Embryonic facial prominence (tissue), 1 donor: Measurements from ENCODE around the gene CIRBP.

Experiments
- DNase-seq: peaks from one replicate; pipeline ENCODE4 v3.0.0-alpha.2; 2016; ENCODE audit errors: extremely low spot score

CIRBP gene

DNA sequence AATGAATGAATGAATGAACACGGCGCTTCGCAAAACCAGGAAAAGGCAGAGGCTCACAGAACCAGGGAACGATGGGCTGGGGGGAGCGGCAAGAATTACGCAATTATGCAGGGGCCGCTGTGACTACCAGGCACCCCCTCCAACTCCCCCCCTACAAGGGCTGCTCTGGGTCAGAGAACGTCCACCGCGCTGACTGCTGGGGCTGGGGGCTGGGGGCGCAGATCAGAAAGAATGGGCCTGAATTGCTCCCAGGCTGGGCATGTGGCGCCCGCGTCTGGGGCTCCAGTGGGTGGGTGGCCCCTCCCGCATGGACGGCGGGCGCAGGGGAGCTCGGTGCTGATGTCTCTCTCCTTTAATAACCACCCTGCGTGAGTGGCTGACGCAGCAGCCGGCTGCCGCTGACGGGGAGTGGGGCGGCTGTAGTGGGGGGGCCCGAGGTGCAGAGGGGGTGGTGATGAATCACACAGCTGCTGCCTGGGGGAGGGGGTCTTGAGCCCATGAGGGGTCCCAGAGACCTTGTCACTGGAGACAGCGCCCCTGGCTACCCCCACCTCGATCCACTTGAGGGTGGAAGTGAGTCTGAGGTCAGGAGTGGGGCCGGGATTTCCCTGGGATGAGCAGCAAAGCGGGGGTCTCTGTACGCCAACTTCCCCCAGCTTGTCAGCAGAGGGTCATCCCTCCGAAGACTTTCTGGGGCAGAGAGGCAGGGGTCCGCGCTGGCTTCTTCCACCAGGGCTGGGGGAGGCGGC is 1.5 kb upstream of the CIRBP start:
- DNase-seq = no peak

DNA sequence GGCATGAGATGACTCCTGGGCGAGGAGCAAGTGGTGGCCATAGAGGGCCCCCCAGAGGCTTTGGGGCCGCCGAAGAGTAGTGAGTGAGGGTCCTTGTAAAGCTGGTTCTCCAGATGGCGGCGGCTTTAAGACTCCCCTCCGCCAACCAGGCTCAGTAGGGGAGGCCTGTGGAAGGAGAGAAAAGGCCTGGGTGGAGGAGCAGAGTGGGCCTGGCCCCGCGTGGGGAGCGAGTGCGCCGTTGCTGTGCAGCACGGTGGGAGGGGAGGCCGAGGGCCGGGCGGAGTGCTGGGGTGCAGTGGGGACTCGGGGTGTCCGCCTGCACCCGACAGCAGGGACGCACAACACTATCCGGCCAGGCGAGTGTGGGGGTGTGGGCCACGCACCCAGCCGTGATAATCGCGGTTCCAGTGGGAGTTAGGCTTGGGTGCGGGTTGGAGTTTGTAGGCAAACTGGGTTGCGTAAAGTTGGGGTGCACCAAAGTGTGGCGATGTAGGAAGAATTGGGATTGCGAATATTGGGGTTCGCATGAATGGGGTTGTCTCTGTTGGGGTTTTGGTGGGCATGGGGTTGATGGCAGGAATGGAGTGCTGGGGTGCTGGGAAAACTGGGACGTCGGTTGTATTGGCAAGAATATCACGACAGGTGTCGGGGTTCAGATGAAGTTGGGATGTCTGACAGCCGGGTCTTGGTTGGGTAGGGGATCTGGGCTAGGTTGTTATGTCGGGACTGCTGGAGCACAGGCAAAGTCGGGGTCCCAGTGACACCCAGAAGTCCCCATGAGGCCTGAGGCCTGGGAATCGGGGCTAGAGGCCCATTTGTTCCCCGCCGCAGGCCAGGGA is 687 bp upstream of the CIRBP start:
- no peak for DNase-seq

DNA sequence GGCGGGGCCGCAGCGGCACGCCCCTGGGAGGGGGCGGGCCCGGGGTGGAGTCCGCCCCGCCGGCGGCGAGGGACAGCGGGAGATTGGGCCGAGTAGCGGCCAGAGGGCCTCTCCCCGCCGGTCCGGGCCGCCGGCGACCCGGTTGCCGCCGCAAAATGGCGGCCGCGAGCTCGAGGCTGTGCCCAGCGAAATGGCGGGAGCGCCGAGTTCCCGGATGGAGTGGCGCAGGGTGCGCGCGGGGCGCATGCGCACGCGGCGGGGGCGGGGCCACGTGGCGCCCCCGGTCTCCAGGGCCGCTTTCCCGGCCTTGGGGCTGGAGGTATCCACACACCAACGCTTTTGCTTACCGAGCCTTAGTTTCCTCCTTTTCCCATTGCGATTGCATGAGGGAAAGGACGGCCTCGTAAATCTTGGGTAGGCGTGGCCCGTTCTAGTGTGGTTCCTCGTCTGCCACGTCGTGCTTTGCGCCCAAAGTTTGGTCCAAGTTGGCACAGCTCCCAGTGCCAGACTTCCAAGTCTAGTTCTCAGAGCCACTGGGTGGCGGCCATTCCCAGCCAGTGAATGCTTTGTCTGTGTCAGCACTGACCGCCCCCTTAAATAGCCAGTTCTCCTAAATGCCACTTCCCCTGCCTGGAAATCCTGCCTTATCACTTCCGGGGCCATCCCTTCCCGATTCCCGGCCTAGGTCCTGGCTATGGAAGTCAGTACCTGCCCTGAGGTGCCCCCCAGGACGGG is 513 bp downstream of the CIRBP start:
- no peak for DNase-seq

DNA sequence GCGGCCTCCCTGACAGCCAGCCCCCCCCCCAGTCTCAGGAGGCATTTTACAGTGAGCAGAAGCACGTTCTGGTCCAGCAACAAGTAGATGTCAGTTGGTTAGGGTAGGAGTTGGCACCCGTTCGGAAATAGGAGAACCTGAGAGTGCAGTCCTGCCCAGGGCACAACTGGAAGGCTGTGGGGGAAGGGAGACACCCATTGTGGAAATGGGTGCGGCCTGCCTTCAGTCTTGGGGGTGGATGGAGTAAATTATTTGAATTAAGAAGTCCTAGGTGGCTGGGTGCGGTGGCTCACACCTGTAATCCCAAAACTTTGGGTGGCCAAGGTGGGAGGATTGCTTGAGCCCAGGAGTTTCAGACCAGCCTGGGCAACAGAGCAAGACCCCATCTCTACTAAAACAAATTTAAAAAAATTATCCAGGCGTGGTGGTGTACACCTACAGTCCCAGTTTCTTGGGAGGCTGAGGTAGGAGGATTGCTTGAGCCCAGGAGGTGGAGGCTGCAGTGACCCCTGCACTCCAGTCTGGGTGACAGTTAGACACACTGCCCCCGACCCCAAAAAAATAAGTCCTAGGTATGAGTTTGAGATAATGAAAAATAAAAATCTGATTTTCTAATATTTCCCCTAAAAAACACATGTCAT is 1.2 kb downstream of the CIRBP start:
- no peak for DNase-seq

DNA sequence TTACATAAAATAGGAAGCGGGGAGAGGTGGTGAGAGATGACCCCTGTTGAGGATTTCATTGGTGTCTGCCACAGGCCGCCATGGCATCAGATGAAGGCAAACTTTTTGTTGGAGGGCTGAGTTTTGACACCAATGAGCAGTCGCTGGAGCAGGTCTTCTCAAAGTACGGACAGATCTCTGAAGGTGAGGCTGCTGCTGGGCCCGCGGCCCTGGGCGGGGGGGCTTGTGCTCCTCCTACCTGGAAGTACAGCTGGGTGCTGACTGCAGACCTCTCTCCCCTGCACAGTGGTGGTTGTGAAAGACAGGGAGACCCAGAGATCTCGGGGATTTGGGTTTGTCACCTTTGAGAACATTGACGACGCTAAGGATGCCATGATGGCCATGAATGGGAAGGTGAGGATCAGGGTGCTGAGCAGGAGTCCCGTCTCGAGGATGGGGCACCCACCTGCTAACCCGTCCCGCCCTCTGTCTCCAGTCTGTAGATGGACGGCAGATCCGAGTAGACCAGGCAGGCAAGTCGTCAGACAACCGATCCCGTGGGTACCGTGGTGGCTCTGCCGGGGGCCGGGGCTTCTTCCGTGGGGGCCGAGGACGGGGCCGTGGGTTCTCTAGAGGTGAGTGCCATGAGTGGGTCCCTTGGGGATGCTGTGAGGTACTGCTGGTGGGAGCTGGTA is 1.9 kb downstream of the CIRBP start:
- no peak for DNase-seq

DNA sequence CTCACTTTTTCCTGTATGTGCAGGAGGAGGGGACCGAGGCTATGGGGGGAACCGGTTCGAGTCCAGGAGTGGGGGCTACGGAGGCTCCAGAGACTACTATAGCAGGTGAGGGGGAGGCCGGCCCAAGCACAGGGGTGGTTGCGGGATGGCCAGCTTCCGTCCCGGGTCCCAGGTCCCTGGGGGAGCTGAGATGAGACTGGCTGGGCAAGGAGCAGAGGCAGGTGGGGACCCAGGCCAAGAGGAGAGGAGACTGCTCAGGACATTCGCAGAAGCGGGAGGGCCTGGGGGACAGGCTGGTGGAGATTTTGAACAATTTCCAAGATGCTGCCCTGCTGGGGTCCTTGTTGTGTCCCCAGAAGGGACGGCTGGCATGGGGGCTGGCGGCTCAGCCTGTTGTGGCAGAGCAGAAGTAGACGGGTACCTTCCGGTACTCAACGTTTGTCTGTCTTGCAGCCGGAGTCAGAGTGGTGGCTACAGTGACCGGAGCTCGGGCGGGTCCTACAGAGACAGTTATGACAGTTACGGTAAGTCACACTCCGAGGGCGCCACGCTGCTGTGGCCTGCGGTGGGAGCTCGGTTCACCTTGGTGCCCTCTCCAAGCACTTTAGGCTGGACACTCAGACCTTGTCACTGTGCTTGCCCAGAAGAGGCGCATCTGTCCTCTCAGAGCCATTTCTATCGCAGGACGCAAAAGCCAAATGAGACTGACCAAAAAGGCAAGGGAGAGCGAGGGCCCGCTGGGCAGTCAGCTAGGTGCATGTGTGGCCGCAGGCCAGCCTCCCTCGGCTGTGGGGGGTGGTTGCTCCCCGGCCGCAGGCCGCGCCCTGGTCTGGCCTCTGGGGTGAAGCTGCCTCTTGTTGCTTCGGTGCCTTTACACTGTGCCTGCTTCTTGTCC is 2.6 kb downstream of the CIRBP start:
- no peak for DNase-seq

DNA sequence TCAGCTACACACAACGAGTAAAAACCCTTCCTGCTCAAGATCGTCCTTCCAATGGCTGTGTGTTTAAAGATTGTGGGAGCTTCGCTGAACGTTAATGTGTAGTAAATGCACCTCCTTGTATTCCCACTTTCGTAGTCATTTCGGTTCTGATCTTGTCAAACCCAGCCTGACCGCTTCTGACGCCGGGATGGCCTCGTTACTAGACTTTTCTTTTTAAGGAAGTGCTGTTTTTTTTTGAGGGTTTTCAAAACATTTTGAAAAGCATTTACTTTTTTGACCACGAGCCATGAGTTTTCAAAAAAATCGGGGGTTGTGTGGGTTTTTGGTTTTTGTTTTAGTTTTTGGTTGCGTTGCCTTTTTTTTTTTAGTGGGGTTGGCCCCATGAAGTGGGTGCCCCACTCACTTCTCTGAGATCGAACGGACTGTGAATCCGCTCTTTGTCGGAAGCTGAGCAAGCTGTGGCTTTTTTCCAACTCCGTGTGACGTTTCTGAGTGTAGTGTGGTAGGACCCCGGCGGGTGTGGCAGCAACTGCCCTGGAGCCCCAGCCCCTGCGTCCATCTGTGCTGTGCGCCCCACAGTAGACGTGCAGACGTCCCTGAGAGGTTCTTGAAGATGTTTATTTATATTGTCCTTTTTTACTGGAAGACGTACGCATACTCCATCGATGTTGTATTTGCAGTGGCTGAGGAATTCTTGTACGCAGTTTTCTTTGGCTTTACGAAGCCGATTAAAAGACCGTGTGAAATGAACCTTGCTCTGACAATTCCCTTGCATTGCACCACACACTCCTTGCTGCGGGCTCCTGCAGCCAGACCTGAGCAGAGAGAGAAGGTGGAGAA is 3.5 kb downstream of the CIRBP start:
- DNase-seq = no peak

DNA sequence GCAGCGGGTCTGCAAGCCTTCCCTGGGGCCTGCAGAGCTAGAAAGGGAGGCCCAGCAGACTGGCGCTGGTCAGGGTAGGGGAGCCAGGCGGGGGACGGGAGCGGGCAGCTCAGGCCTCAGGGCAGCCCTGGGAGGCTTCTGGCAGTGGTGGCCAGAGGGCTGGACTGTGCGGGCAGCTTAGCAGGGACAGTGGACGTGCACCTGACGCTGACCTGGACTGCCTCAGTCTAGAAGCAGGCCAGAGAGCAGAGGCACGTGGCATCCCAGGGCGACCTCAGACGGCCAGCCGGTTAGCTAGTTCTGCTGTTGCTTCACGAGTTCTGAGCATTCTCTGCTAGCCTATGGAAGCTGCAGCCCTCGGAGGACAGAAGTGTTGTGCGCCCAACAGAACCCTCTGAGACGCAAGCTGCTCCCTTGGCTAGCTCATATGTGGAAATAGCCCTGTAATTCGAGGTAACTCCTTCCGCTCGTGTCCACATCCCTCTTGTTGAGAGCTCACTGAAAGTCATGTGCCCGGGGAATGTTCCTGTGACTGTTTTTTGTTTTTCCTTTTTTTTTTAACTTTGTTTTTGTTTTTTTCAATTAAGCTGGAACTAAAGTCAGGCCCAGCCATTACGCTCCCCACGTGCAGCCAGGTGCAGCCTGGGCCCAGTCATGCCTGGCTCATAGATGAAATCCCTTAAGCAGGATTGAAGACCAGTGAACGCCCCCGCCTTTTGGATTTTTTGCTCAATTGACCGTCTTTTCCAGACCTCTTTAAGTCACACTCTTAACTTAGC is 4.3 kb downstream of the CIRBP start:
- no peak for DNase-seq

DNA sequence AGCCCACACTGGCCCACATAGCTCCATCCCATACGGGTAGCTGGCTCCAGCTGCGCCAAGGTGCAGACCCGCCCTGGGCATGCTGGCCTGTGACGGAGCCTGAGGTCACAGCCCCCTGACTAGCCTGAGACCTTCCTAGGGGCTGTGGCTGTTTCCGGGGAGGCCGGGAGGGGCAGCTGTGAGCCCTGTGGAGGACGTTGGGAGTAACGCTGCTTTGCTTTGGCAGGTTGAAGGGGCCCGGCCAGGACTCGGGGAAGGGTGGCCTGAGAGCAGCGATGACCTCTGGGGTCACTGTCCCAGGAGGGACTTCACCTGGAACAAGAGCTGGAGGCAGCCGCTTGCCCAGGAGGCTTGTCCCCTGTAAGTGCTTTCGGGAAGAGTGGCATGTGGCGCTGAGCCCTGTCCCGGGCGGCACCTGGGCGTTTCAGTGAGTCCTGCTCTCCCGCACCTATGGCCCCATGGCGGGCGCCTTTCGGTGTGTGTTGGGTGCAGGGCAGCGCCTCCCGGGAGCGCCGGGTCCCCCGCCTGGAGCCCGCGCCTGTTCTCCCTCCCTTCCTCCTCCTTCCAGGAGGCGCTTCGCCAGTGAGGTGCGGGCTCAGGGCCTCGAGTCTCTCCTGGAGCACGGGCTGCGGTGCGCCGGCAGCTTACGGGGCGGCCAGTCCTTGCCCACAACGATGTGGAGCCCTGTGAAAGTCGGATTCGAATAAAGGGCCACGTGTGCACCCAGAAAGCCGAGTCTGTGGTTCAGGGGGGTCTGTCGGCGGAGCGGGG is 5.1 kb downstream of the CIRBP start:
- no peak for DNase-seq

DNA sequence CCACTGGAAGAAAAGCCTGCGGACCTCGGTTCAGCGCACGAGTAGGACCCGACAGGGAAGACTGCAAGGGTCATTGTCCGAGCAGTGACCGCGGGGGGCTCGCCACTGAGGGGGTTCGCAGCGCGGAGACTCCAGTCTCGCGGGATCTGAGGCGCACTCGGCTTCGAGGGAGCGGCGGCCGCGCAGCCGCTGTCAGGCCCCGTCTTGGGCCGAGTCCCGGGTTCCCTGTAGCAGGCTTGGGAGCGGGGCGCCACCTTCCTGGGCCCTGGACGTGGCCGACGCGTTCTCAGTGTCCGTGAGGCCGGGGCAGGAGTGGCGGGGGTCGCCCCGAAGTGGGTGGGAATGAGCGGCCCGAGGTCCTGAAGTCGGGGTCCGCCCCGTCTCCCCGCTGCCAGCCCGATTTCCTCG is 5.7 kb downstream of the CIRBP start:
- no peak for DNase-seq

DNA sequence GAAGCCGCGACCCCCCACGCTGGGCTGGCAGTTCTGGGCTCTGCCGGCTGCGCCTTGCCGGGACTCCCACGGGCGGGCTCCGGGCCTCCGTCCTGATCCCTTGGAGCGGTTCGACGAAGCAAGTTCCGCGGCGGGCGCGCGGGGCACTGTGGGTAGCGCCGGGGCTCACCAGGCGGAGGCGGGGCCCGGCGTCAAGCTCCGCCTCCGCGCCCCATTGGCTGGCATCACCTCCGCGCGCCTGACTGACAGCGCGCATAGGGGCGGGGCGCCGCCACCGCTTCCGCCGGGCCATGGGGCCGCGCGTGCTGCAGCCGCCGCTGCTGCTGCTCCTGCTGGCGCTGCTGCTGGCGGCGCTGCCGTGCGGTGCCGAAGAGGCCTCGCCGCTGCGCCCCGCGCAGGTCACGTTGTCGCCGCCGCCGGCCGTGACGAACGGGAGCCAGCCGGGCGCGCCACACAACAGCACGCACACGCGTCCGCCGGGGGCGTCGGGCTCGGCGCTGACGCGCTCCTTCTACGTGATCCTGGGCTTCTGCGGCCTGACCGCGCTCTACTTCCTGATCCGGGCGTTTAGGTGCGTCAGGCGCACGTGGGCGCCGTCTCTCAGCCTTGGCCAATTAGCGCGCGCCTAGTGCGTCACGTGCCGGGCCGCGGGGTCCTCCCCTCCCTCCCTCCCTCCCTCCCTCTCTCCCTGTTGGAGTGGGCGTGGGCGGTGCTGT is 6.3 kb downstream of the CIRBP start, which contains the start of gene FAM174C:
TSS of gene FAM174C (plus strand) at position 271 of the 716 bp plus-strand sequence. CDS start at position 291, 20 bp downstream.
- peak; percentile 91 for DNase-seq

DNA sequence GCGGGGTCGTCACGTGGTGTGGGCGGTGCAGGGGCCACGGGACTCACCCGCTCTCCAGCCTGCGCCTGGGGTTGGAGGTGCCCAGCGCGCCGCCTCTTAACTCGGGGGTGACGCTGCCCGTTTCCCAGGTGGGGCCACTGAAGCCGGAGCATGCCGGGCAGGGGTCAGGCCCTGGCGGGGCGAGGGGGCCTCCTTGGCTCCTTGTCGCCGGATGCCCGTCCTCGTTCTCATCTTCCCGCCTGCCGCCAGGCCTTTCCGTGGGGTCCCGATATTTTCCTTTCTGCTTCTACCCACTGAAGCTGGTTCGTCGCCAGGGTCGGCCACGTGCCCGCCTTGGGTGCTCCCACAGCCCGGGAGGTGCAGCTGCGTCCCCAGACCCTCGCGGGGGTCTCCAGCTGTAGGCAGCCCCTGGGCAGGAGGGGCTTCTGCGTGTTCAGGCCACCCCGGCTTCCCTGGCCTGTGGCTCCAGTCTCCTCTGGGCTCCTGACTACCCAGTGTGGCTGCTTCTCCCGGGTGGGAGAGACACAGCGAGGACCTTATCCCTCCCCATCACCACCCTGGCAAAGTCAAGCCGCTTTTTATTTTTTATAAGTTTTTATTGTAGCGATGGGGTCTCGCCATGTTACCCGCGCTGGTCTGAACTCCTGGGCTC is 7.0 kb downstream of the CIRBP start:
- DNase-seq = no peak

DNA sequence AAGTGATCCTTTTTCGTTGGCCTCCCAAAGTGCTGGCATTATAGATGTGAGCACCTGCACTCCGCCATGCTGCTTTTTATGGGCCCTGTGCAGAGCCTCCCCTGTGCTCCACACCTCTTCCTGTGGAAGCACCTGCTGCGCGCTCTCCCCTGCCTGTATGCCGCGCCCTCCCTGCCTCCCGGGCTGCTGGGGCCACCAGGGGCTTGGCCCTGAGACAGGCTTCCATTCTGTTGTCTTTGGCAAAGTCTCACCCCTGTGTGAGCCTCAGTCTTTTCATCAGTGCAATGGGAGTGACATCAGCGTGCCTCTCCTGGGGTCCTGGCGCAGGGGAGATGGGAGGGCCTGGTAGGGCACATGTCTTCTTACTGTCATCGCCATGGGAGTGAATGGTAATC is 7.5 kb downstream of the CIRBP start:
- DNase-seq = no peak

DNA sequence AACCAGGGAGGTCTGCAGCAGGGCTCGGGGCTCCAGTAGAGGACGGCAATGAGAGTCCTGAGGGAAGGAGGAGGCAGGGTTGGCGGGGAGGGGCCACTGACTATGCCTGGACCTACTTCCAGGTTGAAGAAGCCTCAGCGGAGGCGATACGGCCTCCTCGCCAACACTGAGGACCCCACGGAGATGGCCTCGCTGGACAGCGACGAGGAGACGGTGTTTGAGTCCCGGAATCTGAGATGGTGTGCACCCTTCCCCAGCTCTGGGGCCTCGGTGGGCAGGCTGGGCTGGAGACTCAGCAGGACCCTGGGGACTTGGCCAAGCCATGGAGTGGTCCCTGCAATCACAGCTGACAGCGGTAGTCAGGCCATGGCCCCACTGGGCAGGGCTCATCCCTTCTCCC is 7.9 kb downstream of the CIRBP start:
- no peak for DNase-seq

DNA sequence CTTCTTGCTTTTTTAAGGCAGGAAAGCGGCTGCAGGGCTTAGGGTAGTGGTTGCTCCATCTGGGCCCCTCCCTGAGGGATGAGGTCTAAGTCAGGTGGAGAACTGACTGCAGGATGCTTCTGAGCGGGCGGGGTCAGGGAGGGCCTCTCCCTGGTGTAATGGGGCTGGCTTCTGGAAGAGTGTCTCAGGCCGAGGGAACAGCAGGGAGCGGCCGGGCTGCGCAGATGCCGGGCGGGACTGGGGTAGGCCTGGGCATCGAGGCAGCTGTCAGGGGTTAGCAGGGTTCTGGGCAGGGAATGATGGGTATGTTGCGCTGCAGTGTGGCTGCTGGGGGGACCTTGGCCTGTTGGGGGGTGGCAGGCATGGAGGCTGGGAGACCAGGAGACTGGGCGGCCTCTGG is 8.9 kb downstream of the CIRBP start:
- DNase-seq = no peak
